ENCODE results near the gene DCUN1D1.

- TF ChIP-seq CTCF (conservative IDR thresholded peaks at IDR 0.05; ENCODE audit: low read length), result no peak
- TF ChIP-seq EZH2phosphoT487 (IDR thresholded peaks at IDR 0.05; ENCODE audit: borderline replicate concordance), result no peak
These were observed 9.4 kb downstream of the DCUN1D1 start for GRCh38 chr3:182970811-182971418.

All from Loucy (cell line).